HG03469 (cell line): ENCODE measurements around the gene BEGAIN.

Experiments
- ATAC-seq: cut with Tn5 transposase; IDR thresholded peaks from one replicate; pipeline ENCODE4 v1.9.1; 2021; ENCODE audit warnings: mild to moderate bottlenecking, moderate library complexity, moderate number of reproducible peaks; ENCODE audit not compliant: unreplicated experiment

Gene BEGAIN, protein sequence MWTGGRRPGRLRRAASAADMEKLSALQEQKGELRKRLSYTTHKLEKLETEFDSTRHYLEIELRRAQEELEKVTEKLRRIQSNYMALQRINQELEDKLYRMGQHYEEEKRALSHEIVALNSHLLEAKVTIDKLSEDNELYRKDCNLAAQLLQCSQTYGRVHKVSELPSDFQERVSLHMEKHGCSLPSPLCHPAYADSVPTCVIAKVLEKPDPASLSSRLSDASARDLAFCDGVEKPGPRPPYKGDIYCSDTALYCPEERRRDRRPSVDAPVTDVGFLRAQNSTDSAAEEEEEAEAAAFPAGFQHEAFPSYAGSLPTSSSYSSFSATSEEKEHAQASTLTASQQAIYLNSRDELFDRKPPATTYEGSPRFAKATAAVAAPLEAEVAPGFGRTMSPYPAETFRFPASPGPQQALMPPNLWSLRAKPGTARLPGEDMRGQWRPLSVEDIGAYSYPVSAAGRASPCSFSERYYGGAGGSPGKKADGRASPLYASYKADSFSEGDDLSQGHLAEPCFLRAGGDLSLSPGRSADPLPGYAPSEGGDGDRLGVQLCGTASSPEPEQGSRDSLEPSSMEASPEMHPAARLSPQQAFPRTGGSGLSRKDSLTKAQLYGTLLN

DNA sequence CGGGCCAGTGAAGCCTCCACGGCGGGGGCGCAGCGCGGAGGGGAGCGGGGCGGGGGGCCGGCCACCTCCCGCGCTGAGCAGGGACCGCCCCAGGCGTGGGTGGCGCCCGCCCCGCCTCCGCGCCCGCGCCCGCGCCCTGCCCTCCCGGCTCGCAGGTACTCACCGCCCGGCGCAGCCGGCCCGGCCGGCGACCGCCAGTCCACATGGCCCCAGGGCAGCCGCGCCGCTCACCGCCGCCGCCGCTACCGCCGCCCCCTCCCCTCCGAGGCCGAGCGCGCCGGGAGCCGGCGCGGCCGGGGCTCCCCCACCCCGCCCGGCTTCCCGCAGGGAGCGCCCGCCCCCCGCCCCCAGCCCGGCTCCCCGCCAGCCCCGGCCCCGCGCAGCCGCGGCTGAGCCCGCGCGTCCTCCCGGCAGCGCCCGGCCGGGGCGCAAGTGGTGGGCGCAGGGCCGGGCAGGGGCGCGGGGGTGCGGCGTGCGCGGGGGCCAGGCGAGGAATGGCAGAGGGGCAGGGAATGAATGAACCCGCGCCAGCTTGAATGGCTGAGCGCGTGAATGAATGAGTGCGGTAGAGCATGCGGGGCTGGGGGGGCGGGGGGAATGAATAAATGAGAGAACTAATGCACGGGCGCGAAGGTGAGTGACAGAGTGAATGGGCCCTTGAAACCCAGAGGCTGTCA lies at the start of gene BEGAIN:
BEGAIN (minus strand) TSS at position 332 of the 677 bp plus-strand sequence; CDS start at position 205, 127 bp downstream.
- no peak for ATAC-seq

DNA sequence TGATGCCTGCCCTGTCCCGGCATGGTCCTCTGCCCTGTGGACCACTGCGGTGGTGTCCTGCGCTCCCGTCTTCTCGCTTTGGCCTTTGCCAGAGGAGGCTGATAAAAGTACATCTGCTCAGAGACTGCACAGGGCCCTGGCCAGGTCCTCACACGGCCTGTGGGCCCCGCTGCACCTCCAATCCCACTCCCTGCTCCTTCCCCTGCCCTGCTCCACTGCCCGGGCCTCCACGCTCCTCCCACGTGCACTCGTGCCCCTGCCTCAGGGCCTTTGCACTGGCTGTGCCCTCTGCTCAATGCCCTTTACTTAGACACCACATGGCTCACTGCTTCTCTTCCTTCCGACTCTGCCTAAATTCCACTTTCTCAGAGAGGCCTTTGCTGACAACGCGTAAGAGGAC lies 49.3 kb upstream of the BEGAIN start:
- ATAC-seq, result no peak

DNA sequence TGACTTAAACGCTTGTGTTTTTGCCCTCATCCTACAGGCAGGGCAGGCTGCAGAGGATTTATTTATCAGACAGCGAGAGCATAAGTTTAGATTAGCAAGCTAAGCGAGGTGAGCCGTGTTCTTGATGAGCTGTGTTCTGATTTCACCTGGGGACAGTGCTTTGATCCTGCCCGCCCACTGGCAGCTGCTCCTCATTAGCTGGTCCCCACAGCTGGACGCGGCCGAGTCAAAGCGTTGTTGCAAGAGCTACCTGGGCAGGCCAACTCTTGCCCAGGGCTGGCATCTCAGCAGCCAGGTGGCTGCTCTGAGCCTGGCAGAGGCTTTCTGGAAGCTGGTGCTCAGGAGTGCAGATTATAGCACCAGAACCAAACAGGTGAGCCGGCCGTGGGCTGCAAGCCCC lies 46.8 kb upstream of the BEGAIN start:
- no peak for ATAC-seq

DNA sequence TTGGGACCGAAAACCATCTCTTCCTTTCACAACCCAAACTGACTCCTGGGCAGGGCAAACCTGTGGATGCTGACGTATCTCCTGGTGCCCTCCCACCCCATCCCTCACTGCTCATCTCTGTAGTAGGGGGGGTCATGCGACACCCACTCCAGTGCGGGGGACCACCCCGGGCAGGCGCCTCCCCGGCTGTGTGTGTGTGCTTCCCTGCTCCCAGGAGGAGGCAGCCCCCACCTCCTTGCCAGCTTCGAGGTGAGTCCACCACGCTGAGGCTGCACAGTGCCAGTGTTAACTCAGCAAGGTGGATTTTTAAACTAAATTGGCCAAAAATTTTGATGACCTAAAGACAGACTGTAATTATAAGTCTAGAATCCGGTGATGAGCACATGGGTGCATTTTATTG lies 46.2 kb upstream of the BEGAIN start:
- no peak for ATAC-seq

DNA sequence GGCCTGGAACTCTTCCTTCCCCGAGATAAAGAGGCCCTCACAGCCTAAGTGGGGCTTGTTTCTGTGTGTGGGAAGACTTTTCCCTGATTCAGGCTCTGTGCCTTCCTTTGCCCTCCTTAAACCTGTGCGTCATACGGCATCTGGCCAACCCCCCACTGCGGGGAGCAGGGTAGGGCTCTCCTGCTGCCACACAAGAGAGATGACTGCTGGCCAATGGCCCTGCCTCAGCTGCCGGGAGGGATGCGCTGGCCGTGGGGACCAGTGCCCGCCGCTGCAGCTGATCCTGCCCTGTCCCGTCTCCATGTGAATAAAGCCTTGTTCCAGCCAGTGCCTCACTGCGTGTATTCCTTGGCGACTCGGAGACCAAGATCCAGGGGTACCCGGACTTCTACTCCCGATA lies 42.5 kb upstream of the BEGAIN start:
- no peak for ATAC-seq

DNA sequence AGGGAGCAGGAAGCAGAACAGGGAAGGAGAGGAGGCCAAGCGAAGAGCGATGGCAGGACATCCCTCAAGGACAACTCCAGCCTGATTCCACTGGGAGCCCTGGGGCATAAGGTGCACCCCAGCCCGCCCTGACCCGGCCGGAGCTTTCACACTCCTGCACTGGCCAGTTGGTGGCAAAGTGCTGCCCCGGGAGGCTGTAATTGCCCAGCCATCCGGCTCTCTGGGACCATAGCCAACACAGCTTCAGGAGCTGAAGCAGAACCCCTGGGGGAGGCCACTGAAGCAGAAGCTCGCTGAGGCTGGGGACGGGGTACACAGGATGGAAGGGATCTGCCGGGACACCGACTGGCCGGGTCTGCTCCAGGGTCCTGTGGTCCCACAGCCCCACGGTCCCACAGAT lies 41.9 kb upstream of the BEGAIN start:
- no peak for ATAC-seq

DNA sequence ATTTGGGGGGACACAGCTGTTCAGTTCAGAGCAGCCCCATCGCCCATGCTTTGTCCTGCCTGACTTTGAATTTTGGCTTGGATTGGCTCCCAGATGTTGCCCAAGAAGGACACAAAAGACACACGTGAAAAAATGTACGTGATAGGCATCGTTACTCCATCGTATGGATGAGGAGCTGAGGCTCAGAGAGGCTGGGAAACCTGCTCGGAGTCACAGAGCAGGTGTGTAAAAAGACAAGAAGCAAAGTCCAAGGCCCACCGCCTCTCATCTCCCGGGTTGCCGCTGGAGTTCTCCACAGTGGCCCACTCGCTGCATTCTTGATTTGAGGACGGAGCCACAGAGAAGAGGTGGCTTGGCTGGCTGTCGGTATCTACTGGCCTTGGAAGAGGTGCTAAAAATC lies 41.0 kb upstream of the BEGAIN start:
- no peak for ATAC-seq

DNA sequence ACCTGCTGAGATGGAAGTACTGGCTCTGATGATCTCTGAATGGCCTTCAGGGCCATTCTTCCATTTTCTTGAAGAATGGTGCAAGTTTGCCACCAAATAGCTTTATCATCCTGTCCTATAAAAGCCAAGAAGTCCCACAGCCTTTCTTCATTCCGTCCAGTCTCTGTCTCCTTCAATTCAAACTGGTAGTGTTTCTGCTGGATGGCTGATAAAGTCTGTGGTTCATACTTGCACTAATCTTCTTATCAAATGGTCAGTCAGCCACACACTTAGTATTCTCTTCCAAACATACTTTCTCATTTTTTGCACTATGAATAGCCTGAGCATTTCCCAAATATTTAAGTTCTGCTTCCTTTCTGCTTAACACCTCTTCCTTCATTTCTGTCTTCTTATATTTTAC lies 39.4 kb upstream of the BEGAIN start:
- ATAC-seq, result no peak

DNA sequence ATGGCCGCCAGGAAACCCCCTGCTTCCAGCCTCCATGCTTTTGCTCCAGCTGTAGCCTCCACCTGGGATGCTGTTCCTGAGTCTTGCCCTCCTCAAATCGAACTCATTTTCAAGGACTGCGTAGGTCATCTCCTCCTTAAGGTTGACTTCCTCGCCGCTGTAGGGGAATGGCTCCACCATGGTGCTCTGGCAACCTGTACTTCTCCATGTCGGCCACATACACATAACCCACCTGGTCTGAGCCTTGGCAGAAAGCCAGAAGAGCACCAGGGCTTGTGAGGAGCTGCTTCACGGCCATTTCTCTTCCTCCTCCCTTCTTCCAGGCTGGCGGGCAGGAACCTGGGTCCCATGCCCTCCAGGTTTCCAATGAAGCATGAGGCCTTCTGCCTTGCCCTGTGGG lies 36.7 kb upstream of the BEGAIN start:
- ATAC-seq, result no peak

DNA sequence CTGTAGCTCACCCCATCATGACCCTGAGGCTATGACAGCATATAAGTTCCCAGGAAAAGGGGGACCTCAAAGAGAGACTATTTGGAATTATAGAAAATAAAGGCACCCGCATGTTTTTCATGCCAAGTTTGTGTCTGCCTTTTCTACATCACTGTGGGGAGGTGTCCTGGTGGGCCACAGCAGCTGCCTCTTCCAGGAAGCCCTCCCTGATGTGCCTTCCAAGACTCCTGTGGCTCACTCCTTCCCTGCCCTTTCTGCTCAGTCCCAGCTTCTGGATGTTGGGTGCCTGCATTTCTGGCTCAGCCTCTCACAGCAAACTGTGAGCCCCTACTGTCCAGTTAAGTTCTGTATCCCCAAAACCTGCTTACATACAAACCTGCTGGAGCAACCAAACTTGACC lies 36.3 kb upstream of the BEGAIN start:
- ATAC-seq, result no peak

DNA sequence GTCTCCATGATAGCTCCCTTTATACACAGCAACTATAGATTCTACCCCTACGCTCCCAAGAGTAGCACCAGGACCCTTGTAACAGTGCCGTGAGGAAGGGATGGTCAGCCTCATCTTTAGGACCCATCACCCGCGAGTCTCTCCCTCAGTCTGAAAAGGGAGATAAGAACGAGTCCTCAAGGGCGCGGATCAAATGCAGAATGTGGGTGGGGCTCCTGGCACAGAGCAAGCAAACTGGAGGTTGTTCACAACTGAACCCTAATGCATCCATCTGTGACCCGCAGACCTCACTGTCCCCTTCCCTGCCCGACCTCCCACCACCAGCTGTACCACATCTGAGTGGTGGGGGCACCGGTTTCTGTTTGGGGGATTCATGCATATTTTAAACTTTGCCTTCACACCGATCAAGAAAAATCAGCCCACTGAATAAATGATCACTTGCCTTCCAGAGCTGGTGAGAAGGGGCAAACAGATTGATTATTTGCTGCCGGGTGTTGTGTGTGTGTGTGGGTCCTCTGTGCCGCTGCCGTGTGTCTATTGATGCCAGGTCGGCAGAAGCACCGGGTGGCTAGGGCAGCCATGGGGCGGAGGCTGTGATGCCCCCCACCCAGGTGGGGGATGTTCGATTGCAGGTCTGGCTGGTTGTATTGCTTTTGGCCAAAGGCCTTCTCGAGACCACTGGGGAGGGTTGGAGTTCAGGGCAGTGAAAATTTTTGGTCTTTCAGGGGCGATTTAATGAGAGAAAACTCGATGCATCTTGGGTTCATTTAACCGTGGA lies 35.7 kb upstream of the BEGAIN start:
- ATAC-seq, result no peak

DNA sequence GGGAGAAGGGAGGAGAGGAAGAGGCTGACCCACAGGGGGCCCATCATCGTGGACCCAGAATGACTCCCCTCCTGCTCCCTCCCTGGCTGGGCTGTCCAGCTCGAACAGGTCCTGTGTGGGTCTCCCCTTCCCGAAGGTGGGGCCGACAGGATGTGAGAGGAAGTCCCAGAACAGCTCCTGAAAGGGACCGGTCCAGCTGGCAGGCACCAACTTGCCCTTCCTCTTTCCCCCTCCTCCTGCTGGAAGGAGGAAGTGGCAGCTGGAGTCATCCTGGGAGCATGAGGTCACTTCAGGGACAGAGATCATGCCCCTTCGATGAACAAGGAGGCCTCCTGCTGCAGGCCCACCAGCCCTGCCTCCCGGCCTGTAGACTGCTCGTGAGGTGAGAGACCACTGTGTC lies 35.0 kb upstream of the BEGAIN start:
- no peak for ATAC-seq

DNA sequence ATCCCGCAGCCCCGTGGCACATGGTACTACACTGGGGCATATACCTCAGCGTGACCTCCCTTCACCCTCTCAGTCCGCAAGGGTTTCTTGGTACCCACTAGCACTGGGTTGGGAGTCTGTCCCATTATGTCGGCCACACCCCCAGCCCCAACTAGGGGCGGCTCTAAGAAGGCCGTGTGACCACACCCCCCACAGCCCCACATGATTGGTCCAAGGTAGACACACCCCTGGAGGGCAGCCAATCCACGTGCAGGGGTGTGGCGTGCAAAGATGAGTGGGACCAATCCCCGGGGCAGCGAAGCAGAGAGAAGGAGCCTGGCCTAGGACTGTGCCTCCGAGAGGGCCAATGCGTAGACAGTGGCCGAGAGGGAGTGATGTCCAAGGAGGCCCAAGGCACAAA lies 34.6 kb upstream of the BEGAIN start:
- ATAC-seq, result no peak

DNA sequence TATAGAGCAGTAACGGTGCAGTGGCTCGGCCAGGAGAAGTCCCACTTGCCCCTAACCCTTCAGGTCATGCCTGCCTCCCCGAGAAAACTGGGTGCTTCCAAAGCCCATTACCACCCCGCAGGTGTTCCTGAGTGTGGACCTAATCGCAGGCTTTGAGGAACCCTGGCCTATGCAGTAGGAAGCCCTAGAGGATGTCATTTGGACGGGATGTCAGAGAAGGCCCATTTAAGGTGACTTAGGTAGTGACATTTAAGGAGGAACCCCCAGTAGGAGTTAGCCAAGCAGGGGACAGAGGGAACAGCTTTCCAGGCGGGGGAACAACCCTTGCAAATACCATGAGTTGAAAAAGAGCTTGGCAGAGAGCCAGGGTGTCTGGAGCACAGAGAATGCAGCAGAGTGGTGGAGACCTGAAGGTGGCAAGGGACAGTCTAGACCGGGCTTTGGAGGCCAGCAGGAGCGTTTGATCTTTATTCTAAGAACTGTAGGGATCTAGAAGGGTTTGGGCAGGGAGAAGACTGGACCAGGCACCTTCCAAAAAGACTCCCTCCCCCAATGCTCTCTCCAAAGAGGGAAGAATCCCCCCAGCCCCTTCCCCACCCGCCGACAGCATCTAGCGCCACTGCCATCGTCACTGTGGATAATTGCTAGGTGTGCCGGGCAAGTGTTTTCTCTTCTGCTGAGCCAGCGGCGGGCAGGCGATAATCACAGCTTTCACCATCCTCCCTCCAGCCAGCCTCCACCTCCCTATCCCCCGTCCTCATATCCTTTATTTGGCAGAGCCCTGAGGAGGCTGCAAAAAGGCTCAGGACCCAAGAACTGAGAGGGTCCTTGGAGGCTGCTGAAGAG lies 33.3 kb upstream of the BEGAIN start:
- ATAC-seq, result no peak

DNA sequence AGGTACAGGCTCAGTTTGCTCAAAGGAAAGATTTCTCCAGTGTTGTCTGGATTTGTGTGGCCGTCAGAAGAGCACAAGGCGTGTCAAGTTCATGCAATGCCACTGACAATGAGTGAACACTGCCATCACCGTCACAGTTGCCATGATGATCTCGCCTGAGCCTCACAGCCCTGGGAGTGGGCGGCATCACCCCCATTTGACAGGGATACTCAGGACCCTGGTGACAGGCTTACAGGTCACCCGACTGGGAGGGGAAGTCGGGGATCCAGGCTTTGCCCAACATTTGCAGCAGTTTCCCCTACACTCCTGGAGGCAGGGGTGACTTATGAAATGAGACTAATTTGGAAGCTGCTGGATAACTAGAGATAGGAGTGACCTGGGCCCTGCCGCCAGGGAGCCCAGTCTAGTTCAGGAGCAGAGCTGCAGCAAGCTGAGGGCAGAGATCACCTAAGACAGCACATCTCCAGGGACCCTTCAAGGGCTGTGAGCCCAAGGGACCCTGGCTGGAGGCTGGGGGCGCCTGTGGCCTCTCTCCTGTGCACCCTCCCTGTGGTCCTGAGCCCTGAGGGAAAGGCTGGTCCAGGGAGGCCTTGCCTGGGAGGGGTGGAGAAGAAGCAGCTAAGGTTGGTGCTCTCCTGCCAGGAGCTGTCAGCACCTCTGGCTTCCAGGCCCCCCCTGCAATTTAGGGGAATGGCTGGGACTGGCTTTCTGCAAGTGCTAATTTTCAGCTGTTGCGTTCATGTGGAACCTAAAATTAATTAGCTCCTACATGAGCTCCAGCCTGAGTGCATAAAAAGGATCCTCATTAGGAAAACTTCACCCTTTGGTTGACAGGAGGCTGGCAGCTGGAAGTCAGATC lies 32.4 kb upstream of the BEGAIN start:
- ATAC-seq, result no peak

DNA sequence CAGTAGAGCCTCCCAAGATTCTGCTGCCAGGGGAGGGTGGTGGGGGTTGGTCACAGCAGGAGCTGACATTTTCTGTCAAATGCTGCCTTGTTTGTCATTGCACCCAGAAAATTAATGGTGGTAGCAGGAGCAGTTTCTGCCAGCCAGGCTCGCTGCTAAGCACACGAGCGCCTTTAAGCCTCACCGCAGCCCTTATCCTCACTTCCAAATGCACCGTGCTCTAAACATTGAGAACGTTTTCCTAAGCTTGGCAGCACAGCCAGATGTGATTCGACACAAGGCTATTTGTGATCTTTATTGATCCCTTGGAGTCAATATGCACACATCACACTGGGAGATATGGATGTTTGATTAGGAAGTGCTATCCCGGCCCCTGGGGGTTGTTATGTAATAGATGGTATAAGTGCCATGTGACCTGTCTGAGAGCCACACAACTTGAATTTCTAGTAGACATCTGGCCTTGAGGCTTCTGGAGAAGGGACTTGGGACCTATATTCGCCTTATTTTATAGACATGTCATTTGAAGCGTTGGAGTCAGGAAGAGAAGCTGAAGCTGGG lies 31.6 kb upstream of the BEGAIN start:
- no peak for ATAC-seq

DNA sequence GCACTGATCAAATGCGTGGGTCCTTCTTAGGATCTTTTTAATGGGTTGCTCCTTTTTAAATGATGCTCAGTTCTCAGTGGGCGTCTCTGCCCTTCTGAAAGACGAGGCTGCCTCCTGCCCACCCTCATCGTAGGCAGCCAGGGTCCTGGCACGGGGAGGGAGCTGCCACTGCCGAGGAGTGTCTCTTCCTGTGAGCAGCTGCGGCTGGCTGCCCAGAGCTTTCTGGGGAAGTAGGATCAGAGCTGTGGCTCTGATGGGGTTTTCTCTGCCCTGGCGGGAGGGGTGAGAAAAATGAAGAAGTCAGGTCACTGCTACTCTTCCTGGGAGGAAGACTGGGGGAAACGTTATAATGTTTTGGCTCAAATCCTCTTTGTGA lies 31.1 kb upstream of the BEGAIN start:
- ATAC-seq, result no peak

DNA sequence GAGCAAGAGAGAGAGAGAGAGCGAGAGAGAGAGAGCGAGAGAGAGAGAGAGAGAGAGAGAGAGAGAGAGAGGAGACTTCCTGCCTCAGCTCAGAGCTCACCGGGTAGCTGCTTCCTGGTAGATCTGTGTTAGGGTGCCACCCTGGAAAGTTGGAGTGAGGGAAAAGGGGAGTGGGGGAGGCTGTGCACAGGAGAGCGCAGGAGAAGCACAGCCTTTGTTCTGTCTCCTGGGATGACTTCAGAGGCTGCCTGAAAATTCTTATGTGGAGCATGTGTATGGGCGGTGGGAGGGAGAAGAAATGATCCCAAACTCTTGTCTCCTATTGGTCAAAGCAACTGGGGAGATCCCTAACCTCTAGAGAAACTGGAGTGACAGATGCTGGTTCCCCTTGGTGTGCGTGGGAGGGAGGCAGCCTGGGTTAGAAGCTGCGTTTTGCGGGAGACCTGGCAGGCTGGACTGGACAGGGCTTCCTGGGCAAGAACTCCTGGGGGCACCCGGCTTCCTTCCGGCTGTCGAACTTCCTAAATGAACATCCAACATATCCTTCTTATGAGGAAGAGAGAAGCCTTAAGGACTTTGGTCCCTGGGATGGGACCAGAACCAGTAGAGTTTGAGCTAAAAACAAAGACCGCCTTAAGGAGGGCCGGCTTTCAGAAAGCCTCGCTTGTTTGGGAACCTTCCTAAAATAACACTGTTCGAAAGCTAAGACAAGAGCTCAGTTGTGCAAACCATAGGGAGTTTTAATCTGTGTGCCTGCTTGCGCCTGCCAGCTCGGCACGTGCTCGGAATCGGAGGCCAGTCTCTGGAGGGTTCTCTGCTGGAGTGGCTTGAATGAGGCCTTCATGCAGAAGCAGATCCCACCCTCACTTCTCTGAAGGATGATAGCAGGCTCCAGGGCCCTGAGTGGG lies 30.4 kb upstream of the BEGAIN start:
- no peak for ATAC-seq
